HG03571 (cell line): ENCODE results near the gene CDH9.

Experiments
- ATAC-seq: cut with Tn5 transposase; IDR thresholded peaks from one replicate; pipeline ENCODE4 v1.9.1; 2021; ENCODE audit not compliant: unreplicated experiment

Gene CDH9, protein sequence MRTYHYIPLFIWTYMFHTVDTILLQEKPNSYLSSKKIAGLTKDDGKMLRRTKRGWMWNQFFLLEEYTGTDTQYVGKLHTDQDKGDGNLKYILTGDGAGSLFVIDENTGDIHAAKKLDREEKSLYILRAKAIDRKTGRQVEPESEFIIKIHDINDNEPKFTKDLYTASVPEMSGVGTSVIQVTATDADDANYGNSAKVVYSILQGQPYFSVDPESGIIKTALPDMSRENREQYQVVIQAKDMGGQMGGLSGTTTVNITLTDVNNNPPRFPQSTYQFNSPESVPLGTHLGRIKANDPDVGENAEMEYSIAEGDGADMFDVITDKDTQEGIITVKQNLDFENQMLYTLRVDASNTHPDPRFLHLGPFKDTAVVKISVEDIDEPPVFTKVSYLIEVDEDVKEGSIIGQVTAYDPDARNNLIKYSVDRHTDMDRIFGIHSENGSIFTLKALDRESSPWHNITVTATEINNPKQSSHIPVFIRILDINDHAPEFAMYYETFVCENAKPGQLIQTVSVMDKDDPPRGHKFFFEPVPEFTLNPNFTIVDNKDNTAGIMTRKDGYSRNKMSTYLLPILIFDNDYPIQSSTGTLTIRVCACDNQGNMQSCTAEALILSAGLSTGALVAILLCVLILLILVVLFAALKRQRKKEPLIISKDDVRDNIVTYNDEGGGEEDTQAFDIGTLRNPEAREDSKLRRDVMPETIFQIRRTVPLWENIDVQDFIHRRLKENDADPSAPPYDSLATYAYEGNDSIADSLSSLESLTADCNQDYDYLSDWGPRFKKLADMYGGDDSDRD

DNA sequence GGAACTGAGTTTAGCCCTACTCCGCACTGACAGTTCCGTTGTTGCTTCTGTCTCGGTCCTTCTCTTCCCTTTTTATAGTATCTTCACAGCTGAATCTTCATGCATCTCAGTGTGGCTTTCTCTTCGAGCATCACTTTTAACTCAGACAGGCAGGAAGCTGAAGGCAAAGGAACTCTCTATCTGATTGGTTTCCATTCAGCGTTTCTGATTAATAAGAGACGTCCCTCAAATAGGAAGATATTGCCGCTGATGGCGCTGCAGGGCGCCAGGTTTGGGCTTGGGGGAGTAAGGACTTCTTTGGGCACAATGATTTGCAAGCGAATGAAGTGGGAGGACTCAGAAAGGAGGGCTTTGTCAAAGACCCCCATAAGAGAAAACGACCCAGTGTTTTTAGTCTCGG is at the start of gene CDH9:
Gene CDH9, minus strand, starts transcription at position 111 of the 400 bp plus-strand sequence. CDS start 50,253 bp downstream, outside the sequence.
- ATAC-seq: no peak

DNA sequence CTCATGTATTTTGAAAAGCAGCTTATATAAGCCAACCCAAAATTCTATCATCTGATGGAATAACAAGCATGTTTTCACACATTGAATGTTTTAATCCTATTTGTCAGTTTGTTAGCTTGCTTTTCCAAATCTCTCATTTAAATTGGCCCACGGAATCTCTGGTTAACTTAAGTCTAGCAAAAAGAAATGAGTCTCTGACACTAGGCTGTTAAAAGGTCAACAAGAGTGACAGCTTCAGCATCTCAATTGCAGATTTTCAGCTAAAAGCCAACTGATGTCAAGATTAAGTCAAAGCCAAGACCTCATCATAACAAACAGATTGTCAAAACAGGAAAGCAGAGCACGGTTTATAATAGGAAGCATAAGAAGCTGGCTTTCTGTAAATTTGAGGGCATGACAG is 49.4 kb upstream of the CDH9 start:
- ATAC-seq: no peak

DNA sequence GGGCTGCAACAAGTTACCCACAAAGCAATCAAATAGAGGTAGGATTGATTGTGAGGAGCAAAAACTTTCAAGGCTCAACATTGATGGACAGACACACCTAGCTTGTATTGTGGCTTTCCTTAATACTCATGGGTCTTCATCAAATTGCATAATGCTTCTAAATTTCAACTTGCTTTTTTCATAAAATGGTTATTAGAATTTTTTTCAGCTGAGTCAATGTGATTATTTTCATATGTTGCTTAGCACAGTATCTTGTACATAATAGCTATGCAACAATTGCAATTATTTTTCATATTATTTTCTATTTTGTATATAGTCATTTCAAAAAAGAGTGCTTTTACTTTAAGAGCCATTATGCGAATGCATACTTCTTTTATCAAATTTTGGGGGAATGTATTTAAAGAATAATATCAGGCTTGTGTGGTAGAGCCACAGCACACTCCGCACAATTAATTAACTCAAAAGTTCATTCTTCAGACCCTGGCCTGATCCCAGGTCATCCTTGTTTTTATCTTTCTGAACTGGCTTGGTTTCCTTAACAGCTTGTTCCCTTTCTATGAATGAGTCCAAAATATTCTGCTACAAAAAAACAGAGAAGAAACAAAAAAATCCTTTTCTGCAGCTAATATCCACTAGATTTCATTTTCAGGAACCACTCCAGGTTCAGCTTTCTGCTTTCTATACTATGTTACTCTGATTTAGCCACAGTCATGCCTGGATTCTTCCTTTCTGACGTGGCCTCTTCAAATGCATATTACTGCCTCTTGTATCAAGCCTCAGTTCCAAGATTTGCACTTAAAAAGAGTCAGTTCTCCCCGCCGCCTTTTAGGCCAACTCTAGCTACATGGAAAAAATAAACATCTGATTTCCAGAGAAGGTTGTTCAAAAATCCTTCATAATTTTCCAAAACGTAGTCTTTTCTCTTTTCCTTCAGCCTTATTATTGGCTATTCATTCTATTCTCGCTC is 45.3 kb upstream of the CDH9 start:
- no peak for ATAC-seq

DNA sequence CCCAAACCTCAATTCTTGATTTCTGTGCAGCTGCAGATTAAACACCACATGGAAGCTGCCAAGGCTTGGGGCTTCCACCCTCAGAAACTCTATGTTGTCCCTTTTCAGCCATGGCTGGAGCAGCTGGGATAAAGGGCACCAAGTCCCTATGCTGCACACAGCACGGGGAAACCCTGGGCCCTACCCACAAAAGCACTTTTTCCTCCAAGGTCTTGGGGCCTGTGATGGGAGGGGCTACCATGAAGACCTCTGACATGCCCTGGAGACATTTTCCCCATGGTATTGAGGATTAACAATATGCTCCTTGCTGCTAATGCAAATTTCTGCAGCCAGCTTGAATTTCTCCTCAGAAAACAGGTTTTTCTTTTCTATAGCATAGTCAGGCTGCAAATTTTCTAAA is 41.8 kb upstream of the CDH9 start:
- ATAC-seq: no peak

DNA sequence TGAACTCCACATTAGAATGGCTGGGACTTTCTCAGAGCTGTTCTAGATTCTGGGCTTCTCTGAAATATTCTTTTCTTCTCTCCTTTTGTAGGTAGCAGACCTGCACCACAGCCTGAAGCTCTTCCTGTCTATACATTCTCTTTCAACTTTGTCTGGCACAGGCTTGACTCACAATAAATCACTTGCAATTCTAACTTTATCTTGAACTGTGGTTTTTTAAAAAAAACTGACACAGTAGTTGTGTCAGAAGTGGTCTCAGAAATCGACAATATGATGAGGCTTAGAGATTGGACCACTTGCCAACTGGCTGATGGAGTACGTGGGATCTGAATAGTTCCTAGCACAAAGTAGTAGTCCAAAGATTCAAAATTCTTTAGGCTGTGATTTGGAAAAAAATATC is 24.1 kb upstream of the CDH9 start:
- no peak for ATAC-seq

DNA sequence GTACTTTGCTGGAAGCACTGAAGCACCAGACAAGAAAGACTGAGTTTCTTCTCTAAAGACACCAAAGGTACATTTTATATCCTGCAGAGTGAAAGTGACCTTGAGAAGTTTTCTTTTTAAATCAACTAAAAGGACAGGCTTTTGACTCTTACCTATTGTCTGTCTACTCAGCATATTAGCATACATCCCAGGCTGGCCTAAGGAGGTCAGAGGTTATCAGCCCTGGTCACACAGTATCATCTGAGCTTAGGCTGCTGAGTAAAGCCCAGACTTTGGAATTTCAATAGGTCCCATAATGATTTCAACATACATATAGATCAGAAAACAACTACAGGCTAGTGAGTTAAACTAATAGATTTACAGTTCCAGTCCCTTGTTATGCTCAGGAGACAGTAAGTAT is 10.1 kb upstream of the CDH9 start:
- no peak for ATAC-seq

DNA sequence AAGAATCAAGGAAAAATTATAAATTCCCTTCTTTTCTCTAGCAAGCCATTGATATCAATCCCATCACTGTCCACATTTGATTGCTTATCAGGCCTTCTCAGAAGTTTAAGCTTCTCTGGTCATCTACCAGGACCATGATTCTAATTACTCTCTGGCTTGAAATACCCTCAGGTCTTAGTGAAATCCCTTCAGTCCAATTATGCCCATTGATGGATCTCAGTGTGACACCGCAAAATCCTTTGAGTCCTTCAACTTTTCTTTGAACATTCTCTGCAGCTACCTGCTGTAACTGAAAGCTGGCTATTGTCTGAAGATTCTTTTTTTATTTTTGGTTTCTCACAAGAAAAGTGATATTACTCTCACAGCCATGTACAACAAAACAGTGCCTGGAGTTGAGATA is 3.0 kb upstream of the CDH9 start:
- ATAC-seq: no peak

DNA sequence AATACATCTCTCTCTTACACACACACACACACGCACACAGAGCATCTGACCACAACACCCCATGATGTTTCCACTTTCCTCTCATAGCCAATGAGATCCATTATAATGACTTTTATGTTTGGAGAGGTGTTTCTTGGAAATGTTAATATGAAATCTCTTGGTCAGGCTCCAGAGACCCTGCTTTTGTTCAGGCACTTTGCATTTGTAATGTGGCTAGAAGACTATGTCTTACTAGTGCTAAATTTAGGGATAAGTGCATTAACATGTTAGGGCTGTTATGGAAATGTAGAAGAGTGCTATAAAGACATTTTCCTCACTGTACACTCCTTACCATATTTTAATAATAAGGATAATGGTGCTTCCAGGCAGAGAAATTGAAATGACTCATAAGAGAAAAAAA is 3.8 kb downstream of the CDH9 start:
- ATAC-seq: no peak

DNA sequence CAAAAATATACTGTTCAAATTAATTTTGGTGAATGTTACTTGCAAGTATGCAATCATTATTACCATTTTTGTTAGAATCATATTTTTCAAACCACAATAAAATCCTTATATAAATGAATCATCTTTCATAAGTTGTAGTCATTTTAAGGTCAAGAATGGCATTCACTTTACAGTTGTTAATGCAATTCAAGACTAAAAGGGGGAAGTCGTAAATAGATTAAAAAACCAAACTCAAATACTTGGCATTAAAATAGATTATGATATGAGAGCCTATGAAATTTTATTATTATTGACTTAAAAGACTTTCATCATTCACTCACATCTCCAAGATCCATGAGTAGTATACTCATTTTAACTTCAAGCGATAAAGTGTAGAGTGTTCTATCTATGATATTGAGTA is 11.6 kb downstream of the CDH9 start:
- ATAC-seq: no peak

DNA sequence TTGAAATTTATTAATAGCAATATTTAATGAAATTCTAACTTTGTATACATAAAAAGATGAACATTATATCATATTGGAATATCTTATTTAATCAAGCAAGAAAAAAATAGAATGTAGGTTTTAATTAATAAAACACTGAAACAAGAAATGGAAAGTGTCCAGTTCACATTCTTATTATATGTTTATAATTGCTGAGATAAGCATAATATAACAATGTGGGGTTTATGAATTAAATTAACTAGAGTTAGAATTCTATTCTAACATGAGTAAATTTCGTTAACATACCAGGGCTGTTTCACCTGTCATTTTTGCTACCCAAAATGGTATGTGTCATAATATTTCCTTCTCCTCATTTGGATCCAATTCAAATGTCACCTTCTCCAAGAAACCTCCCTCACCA is 12.3 kb downstream of the CDH9 start:
- ATAC-seq: no peak

DNA sequence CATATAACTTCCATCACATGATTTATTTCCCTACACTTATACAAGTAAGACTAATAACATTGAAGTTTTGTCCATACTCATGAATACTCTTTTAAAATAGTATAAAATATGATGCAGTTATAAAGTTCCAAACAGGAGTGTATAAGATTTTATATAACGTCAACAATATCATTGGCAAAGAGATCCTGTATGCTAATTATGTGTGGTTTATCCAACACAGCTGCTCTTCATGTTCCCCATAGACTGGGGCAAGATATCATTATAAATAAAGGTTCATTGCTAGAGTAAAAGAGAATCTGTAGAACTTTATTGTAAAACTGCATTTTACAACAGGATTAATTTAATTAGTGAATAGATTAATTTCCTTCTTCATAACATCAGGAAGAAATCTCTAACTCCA is 16.9 kb downstream of the CDH9 start:
- ATAC-seq: no peak

DNA sequence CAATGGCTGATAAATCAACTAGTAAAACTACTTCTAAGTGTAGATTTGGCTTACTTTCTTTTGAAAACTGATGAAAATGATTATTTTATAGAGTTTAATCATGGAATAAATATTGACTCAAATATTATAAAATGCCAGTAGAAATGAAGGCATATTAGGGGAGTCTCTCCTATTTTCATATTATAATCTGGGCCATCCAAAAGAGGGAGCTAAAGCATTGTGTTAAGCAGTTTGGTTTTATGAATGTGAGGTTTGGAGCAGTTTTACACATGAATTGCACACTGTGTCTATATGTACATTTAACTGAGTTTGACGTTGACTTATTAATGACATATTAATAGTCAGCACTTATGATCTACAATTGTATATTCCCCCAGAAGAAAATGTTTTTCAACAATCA is 17.4 kb downstream of the CDH9 start:
- ATAC-seq: no peak

DNA sequence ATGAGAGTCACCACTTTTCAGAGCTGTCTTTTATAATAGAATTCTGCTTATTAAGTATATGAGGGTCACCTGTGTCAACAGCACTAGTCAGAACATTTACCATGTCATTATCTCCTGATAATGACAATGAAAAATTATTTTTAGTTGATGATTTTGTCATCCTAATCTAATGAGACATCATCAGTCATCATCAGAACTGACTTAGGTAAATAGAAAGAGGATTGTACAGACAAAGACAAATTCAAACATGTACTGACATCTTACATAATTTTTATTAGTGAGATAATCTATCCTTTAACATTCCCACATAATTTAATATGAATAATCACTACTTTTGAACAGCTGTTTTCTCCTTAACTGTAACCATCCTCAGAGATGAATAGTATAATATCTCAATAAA is 22.6 kb downstream of the CDH9 start:
- ATAC-seq: no peak

DNA sequence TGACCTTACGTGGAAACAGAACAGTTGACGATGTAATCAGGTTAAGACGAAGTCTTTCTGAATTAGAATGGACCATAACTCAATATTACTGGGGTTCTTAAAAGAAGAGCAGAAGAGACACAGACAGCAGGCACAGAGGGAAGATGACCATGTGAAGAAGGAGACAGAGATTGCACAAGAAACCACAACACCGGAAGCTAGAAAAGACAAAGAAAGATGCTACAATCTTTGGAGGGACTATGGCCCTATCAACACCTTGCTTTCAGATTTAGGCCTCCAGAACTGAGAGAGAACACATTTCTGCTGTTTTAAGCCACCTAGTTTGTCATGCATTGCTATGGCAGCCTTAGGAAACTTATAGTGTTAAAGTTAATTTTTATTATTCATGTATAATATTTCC is 27.1 kb downstream of the CDH9 start:
- ATAC-seq: no peak

DNA sequence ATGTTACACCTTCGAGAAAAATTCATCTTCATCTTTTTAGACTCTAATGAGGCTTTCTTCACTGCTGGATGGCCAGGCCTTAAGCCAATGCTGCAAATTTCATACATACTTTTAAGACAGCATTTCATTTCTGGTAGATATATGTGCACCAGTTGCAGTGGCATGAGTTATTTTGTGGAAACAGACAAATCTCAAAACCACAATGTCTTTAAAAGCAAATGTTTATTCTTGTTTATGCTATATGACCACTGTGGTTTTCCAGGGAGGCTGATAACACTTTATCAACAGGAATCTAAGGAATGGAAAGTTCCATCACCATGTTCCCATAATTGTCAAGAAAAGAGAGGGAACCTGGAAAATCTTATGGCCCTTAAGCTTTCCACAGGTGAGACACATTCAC is 27.7 kb downstream of the CDH9 start:
- no peak for ATAC-seq

DNA sequence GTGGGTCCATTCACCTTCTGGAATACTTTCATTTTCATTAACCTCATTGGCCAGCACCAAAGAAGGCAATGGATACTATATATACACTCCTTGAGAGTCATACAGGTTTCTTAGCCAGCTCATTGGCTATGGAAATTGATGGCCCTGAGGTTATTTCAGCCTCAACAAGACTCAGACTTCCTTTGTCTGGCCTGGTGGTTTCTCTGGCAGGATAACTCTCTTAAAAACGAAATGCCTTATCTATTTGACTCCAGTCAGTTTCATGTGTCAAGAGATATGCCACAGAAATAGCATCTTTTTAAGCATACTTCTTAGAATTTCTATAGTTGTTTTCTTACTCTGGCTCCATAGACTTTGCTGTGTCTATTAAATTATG is 28.9 kb downstream of the CDH9 start:
- ATAC-seq: no peak

DNA sequence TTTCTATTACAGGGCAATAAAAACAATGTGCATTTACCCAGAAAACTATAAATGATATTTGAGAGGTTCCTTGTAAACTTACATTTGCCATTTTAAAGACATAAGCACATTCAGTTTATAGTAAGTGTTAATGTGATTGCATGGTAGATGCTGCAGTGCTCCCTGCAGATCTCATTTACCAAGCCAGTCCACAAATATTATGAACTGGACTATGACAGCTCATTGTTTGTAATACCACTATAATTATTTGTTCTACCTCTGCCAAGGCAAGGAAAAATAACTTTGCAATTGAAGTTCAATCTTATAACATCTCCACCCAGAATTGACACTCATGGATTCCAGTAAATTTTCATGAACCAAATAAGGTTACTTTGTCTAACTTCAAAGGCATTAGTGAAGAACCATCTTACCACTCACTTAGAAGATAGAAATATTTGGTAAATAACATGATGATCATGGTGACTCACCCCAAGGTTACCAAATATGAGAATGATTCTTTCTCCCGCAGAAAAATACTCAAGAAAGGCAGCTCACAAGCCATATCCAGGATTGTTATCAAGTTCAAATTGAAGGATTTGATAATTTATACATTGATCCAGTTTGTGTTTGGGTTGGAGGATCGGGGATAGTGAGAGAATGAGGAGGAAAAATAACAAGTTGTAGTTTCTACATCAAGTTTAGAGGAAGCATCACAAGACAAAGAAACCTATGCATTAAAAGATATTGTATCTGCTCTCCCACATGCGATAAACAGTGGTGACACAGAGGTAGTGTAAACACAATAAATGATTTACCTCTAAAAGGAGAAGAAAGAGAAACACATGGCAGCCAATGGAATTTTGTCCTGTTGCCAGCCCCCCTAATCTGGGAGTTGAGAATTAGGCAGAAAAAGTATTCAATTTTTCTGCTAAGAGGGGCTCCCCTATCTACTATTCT is 29.5 kb downstream of the CDH9 start:
- no peak for ATAC-seq

DNA sequence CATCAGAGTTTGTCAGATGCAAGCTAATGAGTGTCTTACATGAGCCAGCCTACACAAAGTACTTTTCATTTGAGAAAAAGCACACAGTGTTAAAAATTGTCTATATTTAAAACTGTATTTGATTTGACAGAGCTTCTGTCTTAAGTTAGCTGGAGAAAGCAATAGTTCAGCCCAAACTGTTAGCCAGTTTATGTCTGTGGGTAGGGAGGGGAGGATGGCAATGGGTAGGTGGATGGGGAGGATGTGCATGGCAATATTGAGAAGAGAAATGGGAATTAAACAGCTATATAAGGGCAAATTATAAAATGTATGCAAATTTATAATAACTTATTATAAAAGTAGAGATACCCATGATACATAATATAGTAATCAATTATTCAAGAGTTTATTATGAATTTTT is 31.3 kb downstream of the CDH9 start:
- no peak for ATAC-seq

DNA sequence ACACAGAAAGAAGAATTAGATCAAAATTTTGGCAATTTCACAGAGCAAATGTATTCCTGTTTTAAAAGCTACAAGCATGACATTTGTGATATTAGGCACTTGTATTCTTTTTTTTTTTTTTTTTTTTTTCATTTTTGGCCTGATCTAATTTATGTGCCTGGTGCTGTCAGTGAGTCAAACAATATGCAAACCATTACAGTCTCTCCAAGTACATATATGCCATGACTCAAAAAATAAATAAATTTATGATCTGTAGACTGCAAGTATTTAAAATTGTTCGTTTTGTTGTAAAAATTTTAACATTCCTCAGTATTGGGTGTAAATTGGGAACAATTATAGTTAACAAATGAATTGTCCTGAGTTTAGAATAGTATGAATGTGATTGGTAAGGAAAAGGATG is 51.4 kb downstream of the CDH9 start:
- no peak for ATAC-seq

DNA sequence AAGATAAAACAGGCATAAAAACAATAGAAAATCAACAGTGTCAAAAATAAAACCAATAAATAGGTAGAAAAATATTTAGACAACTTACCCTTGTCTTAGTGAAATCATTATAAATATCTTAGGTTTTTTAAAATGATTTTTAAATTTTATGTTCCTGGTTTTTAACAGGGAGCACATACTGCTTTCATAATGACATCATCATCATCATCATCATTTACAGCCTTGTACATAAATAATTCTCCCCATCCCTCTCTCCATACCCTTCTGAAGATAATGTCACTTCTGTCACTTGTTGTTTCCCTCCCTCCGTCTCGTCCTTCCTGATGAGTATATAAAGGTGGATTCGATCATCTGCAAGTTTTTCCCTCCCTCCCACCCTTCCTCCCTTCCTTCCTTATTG is 56.6 kb downstream of the CDH9 start:
- no peak for ATAC-seq
